Rectal smooth muscle tissue (tissue), 1 donor: Measurements from ENCODE around the gene PRKAA2.

ENCODE experiments used
- H3K27ac ChIP-seq: one replicate; pipeline ENCODE4 v1.7.0; 2013; ENCODE audit warnings: low read depth, low read length, inconsistent platforms
- H3K27me3 ChIP-seq: one replicate; pipeline ENCODE4 v1.7.0; 2013; ENCODE audit warnings: low read length; ENCODE audit not compliant: control insufficient read depth, insufficient read depth
- H3K36me3 ChIP-seq: one replicate; pipeline ENCODE4 v1.7.0; 2013; ENCODE audit warnings: low read length; ENCODE audit not compliant: control insufficient read depth, insufficient read depth
- H3K4me1 ChIP-seq: one replicate; pipeline ENCODE4 v1.7.0; 2013; ENCODE audit warnings: low read length; ENCODE audit not compliant: control insufficient read depth, insufficient read depth
- H3K4me3 ChIP-seq: one replicate; pipeline ENCODE4 v1.7.0; 2013; ENCODE audit warnings: low read length
- H3K9ac ChIP-seq: one replicate; pipeline ENCODE4 v1.7.0; 2013; ENCODE audit warnings: low read length

Gene PRKAA2

DNA sequence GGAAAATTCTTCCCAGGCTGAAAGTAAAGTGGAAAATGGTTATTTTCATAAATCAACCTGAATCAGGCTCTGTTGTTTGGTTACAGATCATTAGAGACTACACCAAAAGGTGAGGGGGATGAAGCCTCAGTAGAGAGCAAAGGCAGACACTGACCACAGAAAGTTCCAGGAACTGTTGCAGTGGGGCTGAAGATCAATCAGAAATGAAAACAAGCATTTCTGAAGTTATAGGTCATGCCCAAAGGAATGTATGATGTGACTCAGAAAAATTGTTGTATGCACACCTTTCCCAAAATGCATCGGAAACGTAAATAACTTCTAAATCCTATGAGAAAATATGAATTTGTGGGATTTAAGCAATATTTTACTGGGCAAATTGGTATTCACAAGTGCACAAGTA, 110.8 kb downstream of the PRKAA2 start:
- Histone ChIP-seq H3K4me1 (no peaks in the 10 kb centered on the region), H3K27me3 (no peaks in the 10 kb centered on the region), H3K9ac (no peak overlapping the region), H3K36me3 (no peaks in the 10 kb centered on the region), H3K4me3 (no peak overlapping the region), H3K27ac (no peak overlapping the region)

GRCh38 chr1:56758135-56758534, 113.0 kb downstream of the PRKAA2 start:
- H3K27ac ChIP-seq = no peak overlapping the region
- H3K36me3 ChIP-seq = no peaks in the 10 kb centered on the region
- no peaks in the 10 kb centered on the region for H3K4me1 ChIP-seq
- H3K9ac ChIP-seq = no peak overlapping the region
- no peak overlapping the region for H3K4me3 ChIP-seq
- H3K27me3 ChIP-seq = no peaks in the 10 kb centered on the region

- no peaks in the 10 kb centered on the region for H3K4me1 ChIP-seq
- no peak overlapping the region for H3K27ac ChIP-seq
- H3K9ac ChIP-seq = no peak overlapping the region
- H3K4me3 ChIP-seq = no peak overlapping the region
- no peaks in the 10 kb centered on the region for H3K27me3 ChIP-seq
- no peaks in the 10 kb centered on the region for H3K36me3 ChIP-seq
Observed at GRCh38 chr1:56758794-56759193, 113.7 kb downstream of the PRKAA2 start.
